Trophoblast cell (in vitro differentiated cells and primary cell): ENCODE data around the gene MTHFD2L.

Experiments used
- DNase-seq, 2 donors: peaks; one replicate each; pipeline ENCODE4 v3.0.0-alpha.2; 2016
- H2AFZ ChIP-seq: 2 replicates; pipeline ENCODE4 v1.6.1; 2013; ENCODE audit warnings: low read length, moderate library complexity, mild to moderate bottlenecking; ENCODE audit not compliant: insufficient read depth, poor library complexity
- H2AK5ac ChIP-seq: 2 replicates; pipeline ENCODE4 v1.6.1; 2013; ENCODE audit warnings: mild to moderate bottlenecking, low read length
- H2BK120ac ChIP-seq: 2 replicates; pipeline ENCODE4 v1.6.1; 2013; ENCODE audit warnings: low read length, mild to moderate bottlenecking, moderate library complexity; ENCODE audit not compliant: insufficient read depth, poor library complexity
- H2BK12ac ChIP-seq: 2 replicates; pipeline ENCODE4 v1.6.1; 2013; ENCODE audit warnings: mild to moderate bottlenecking, low read length, moderate library complexity
- H2BK5ac ChIP-seq: 2 replicates; pipeline ENCODE4 v1.6.1; 2013; ENCODE audit warnings: low read length, low read depth, moderate library complexity, mild to moderate bottlenecking; ENCODE audit not compliant: poor library complexity
- H3K14ac ChIP-seq: 2 replicates; pipeline ENCODE4 v1.6.1; 2013; ENCODE audit warnings: mild to moderate bottlenecking, low read length
- H3K18ac ChIP-seq: 2 replicates; pipeline ENCODE4 v1.6.1; 2013; ENCODE audit warnings: mild to moderate bottlenecking, low read length
- H3K23ac ChIP-seq: 2 replicates; pipeline ENCODE4 v1.6.1; 2013; ENCODE audit warnings: low read length
- H3K27ac ChIP-seq: 2 replicates; pipeline ENCODE4 v1.5.1; 2013; ENCODE audit warnings: low read depth, mild to moderate bottlenecking, inconsistent platforms, low read length, moderate library complexity
- H3K27me3 ChIP-seq: 2 replicates; pipeline ENCODE4 v1.6.1; 2013; ENCODE audit warnings: inconsistent platforms, mild to moderate bottlenecking, low read length, moderate library complexity; ENCODE audit not compliant: insufficient read depth
- H3K36me3 ChIP-seq, 2 experiments: 1 replicate in 1 of 2; 2 replicates in 1 of 2; pipeline ENCODE4 v1.6.1; 2013; ENCODE audit warnings: low read length in 2 of 2, mild to moderate bottlenecking in 2 of 2, moderate library complexity in 1 of 2; ENCODE audit not compliant: insufficient read depth in 2 of 2, control insufficient read depth in 1 of 2
- H3K4ac ChIP-seq: 2 replicates; pipeline ENCODE4 v1.6.1; 2013; ENCODE audit warnings: low read depth, mild to moderate bottlenecking, low read length, moderate library complexity
- H3K4me1 ChIP-seq, 2 experiments: 1 replicate in 1 of 2; 2 replicates in 1 of 2; pipeline ENCODE4 v1.6.1; 2013; ENCODE audit warnings: low read length in 2 of 2, mild to moderate bottlenecking in 2 of 2, moderate library complexity in 1 of 2; ENCODE audit not compliant: insufficient read depth in 2 of 2, control insufficient read depth in 1 of 2
- H3K4me2 ChIP-seq: 2 replicates; pipeline ENCODE4 v1.6.1; 2013; ENCODE audit warnings: inconsistent platforms, mild to moderate bottlenecking, low read length, moderate library complexity
- H3K4me3 ChIP-seq: 2 replicates; pipeline ENCODE4 v1.5.1; 2013; ENCODE audit warnings: mild to moderate bottlenecking, low read depth, low read length, inconsistent platforms
- H3K79me1 ChIP-seq: one replicate; pipeline ENCODE4 v1.6.1; 2013; ENCODE audit warnings: low read length
- H3K79me2 ChIP-seq: 2 replicates; pipeline ENCODE4 v1.6.1; 2013; ENCODE audit warnings: low read length, mild to moderate bottlenecking; ENCODE audit not compliant: control insufficient read depth, insufficient read depth, poor library complexity
- H3K9ac ChIP-seq: 2 replicates; pipeline ENCODE4 v1.6.1; 2013; ENCODE audit warnings: mild to moderate bottlenecking, low read length
- H3K9me3 ChIP-seq: 2 replicates; pipeline ENCODE4 v1.6.1; 2013; ENCODE audit warnings: low read depth, mild to moderate bottlenecking, control low read depth, inconsistent platforms, low read length; ENCODE audit not compliant: insufficient read depth
- H4K12ac ChIP-seq: 2 replicates; pipeline ENCODE4 v1.6.1; 2013; ENCODE audit warnings: low read depth, mild to moderate bottlenecking, low read length, moderate library complexity
- H4K8ac ChIP-seq: 2 replicates; pipeline ENCODE4 v1.6.1; 2013; ENCODE audit warnings: low read depth, mild to moderate bottlenecking, low read length, moderate library complexity
- H4K91ac ChIP-seq: one replicate; pipeline ENCODE4 v1.6.1; 2013; ENCODE audit warnings: low read depth, mild to moderate bottlenecking, low read length, moderate library complexity
- WGBS: extraction: QIAGEN DNeasy Blood & Tissue Kit; methylation state at CpG from one replicate; pipeline ENCODE4 v1.1.7; 2013; ENCODE audit warnings: missing lambda C conversion rate; ENCODE audit not compliant: insufficient read length, insufficient coverage; ENCODE audit errors: extremely low coverage; 5-methylcytosine and 5-hydroxymethylcytosine counted together

Gene MTHFD2L

GRCh38 chr4:74109870-74110605 is 47.9 kb upstream of the MTHFD2L start:
- no peaks in the 10 kb centered on the region for H3K36me3 ChIP-seq
- H3K9ac ChIP-seq = no peak overlapping the region
- H3K4me1 ChIP-seq = peaks cover 8 to 12% of the 10 kb centered on the region in 2 experiments
- no peak overlapping the region for H3K23ac ChIP-seq
- H2BK120ac ChIP-seq = peak overlapping the region; percentile 57
- peak overlapping the region; percentile 85 for H3K14ac ChIP-seq
- no peak overlapping the region for H3K4ac ChIP-seq
- no peak overlapping the region for H3K18ac ChIP-seq
- peak overlapping the region; percentile 54 for H3K27ac ChIP-seq
- DNase-seq = peak; percentile 23 to 32
- H3K79me2 ChIP-seq = no peaks in the 10 kb centered on the region
- WGBS = no CpG with 5 or more reads among the region's 6 CpGs
- H3K4me2 ChIP-seq = no peak overlapping the region
- H2AFZ ChIP-seq = no peak overlapping the region
- H2AK5ac ChIP-seq = no peak overlapping the region
- H3K27me3 ChIP-seq = no peaks in the 10 kb centered on the region
- no peaks in the 10 kb centered on the region for H3K9me3 ChIP-seq
- peak overlapping the region; percentile 93 for H2BK12ac ChIP-seq
- H2BK5ac ChIP-seq = peak overlapping the region; percentile 84
- H3K4me3 ChIP-seq = no peak overlapping the region
- H3K79me1 ChIP-seq = peaks cover 6% of the 10 kb centered on the region
- H4K91ac ChIP-seq = peak overlapping the region; percentile 82
- peak overlapping the region; percentile 83 for H4K8ac ChIP-seq
- no peak overlapping the region for H4K12ac ChIP-seq

- Histone ChIP-seq H4K91ac (no peak overlapping the region), H3K18ac (no peak overlapping the region), H2BK5ac (no peak overlapping the region), H2AFZ (no peak overlapping the region), H3K9me3 (no peaks in the 10 kb centered on the region), H3K23ac (no peak overlapping the region), H4K8ac (no peak overlapping the region), H3K79me2 (no peaks in the 10 kb centered on the region), H3K4ac (no peak overlapping the region), H3K4me1 (peaks cover 8 to 12% of the 10 kb centered on the region in 2 experiments), H4K12ac (no peak overlapping the region), H2BK120ac (no peak overlapping the region), H3K27me3 (no peaks in the 10 kb centered on the region), H3K9ac (no peak overlapping the region), H3K14ac (no peak overlapping the region), H3K4me3 (no peak overlapping the region), H2BK12ac (no peak overlapping the region), H3K27ac (no peak overlapping the region), H2AK5ac (no peak overlapping the region), H3K36me3 (no peaks in the 10 kb centered on the region), H3K4me2 (no peak overlapping the region), H3K79me1 (peaks cover 6% of the 10 kb centered on the region)
- no peak for DNase-seq
Measured at GRCh38 chr4:74110670-74111069, 47.2 kb upstream of the MTHFD2L start.

GRCh38 chr4:74111306-74111975 is 46.5 kb upstream of the MTHFD2L start:
- Histone ChIP-seq H3K27ac (no peak overlapping the region), H3K4me2 (no peak overlapping the region), H3K79me2 (no peaks in the 10 kb centered on the region), H2BK5ac (no peak overlapping the region), H3K4ac (no peak overlapping the region), H3K23ac (no peak overlapping the region), H2BK120ac (no peak overlapping the region), H3K4me1 (peaks cover 8 to 12% of the 10 kb centered on the region in 2 experiments), H3K27me3 (no peaks in the 10 kb centered on the region), H2AK5ac (no peak overlapping the region), H2BK12ac (peak overlapping the region; percentile 51), H4K8ac (no peak overlapping the region), H3K4me3 (no peak overlapping the region), H2AFZ (no peak overlapping the region), H4K12ac (no peak overlapping the region), H3K14ac (no peak overlapping the region), H4K91ac (peak overlapping the region; percentile 36), H3K36me3 (no peaks in the 10 kb centered on the region), H3K79me1 (peaks cover 6% of the 10 kb centered on the region), H3K9me3 (no peaks in the 10 kb centered on the region), H3K9ac (no peak overlapping the region), H3K18ac (no peak overlapping the region)
- peak; percentile 50 to 79 for DNase-seq
- no CpG with 5 or more reads among the region's 5 CpGs for WGBS

- Histone ChIP-seq H4K91ac (peak overlapping the region; percentile 36), H3K79me2 (no peaks in the 10 kb centered on the region), H3K4me3 (no peak overlapping the region), H3K14ac (no peak overlapping the region), H3K9ac (no peak overlapping the region), H2AK5ac (no peak overlapping the region), H3K27me3 (no peaks in the 10 kb centered on the region), H2AFZ (no peak overlapping the region), H4K12ac (no peak overlapping the region), H3K9me3 (no peaks in the 10 kb centered on the region), H3K23ac (no peak overlapping the region), H3K18ac (no peak overlapping the region), H3K4ac (no peak overlapping the region), H2BK12ac (peak overlapping the region; percentile 51), H2BK5ac (no peak overlapping the region), H3K36me3 (no peaks in the 10 kb centered on the region), H3K4me2 (no peak overlapping the region), H3K4me1 (peaks cover 8 to 13% of the 10 kb centered on the region in 2 experiments), H3K27ac (no peak overlapping the region), H4K8ac (no peak overlapping the region), H2BK120ac (no peak overlapping the region), H3K79me1 (peaks cover 7% of the 10 kb centered on the region)
- peak; percentile 91 to 95 for DNase-seq
- no CpG with 5 or more reads among the region's 5 CpGs for WGBS
Measured at GRCh38 chr4:74111990-74112389, 45.9 kb upstream of the MTHFD2L start.
